ENCODE measurements around the gene SCEL.

SCEL gene

GRCh38 chr13:77521194-77521593, 14.3 kb upstream of the SCEL start:
- no peaks in the 10 kb centered on the region for H3K36me3 ChIP-seq (ENCODE audit: control insufficient read depth, insufficient read depth, low read length)
- no peaks in the 10 kb centered on the region for H3K4me1 ChIP-seq (ENCODE audit: control insufficient read depth, insufficient read depth, low read length)
- no peak overlapping the region for H3K4me3 ChIP-seq (ENCODE audit: insufficient read depth, low read depth, low read length)
- H3K27ac ChIP-seq (ENCODE audit: insufficient read depth, low read depth, low read length, poor library complexity, severe bottlenecking), result no peak overlapping the region
- WGBS, 2 experiments, result 79 to 90% methylated on average over 2 of the region's 2 CpGs
- no peaks in the 10 kb centered on the region for H3K9me3 ChIP-seq (ENCODE audit: control insufficient read depth, low read length)
- no peaks in the 10 kb centered on the region for H3K27me3 ChIP-seq (ENCODE audit: control insufficient read depth, insufficient read depth, low read length, poor library complexity, severe bottlenecking)

GRCh38 chr13:77521595-77522367, 13.7 kb upstream of the SCEL start:
- no peaks in the 10 kb centered on the region for H3K36me3 ChIP-seq (ENCODE audit: control insufficient read depth, insufficient read depth, low read length)
- H3K27ac ChIP-seq (ENCODE audit: insufficient read depth, low read depth, low read length, poor library complexity, severe bottlenecking), result no peak overlapping the region
- H3K4me1 ChIP-seq (ENCODE audit: control insufficient read depth, insufficient read depth, low read length), result no peaks in the 10 kb centered on the region
- H3K27me3 ChIP-seq (ENCODE audit: control insufficient read depth, insufficient read depth, low read length, poor library complexity, severe bottlenecking), result no peaks in the 10 kb centered on the region
- 57 to 65% methylated on average over 3 of the region's 3 CpGs for WGBS, 2 experiments
- H3K4me3 ChIP-seq (ENCODE audit: insufficient read depth, low read depth, low read length), result no peak overlapping the region
- no peaks in the 10 kb centered on the region for H3K9me3 ChIP-seq (ENCODE audit: control insufficient read depth, low read length)

GRCh38 chr13:77522444-77522843, 13.1 kb upstream of the SCEL start:
- H3K27me3 ChIP-seq (ENCODE audit: control insufficient read depth, insufficient read depth, low read length, poor library complexity, severe bottlenecking), result no peaks in the 10 kb centered on the region
- H3K9me3 ChIP-seq (ENCODE audit: control insufficient read depth, low read length), result no peaks in the 10 kb centered on the region
- WGBS, 2 experiments, result 90 to 93% methylated on average over 3 of the region's 3 CpGs
- H3K4me1 ChIP-seq (ENCODE audit: control insufficient read depth, insufficient read depth, low read length), result no peaks in the 10 kb centered on the region
- no peaks in the 10 kb centered on the region for H3K36me3 ChIP-seq (ENCODE audit: control insufficient read depth, insufficient read depth, low read length)
- no peak overlapping the region for H3K27ac ChIP-seq (ENCODE audit: insufficient read depth, low read depth, low read length, poor library complexity, severe bottlenecking)
- no peak overlapping the region for H3K4me3 ChIP-seq (ENCODE audit: insufficient read depth, low read depth, low read length)

- H3K36me3 ChIP-seq (ENCODE audit: control insufficient read depth, insufficient read depth, low read length), result no peaks in the 10 kb centered on the region
- H3K4me3 ChIP-seq (ENCODE audit: insufficient read depth, low read depth, low read length), result no peak overlapping the region
- no peaks in the 10 kb centered on the region for H3K27me3 ChIP-seq (ENCODE audit: control insufficient read depth, insufficient read depth, low read length, poor library complexity, severe bottlenecking)
- WGBS, 2 experiments, result 94 to 97% methylated on average over 4 of the region's 4 CpGs
- no peaks in the 10 kb centered on the region for H3K4me1 ChIP-seq (ENCODE audit: control insufficient read depth, insufficient read depth, low read length)
- H3K27ac ChIP-seq (ENCODE audit: insufficient read depth, low read depth, low read length, poor library complexity, severe bottlenecking), result no peak overlapping the region
- H3K9me3 ChIP-seq (ENCODE audit: control insufficient read depth, low read length), result no peaks in the 10 kb centered on the region
Measured at GRCh38 chr13:77523386-77523785, 12.1 kb upstream of the SCEL start.

GRCh38 chr13:77523834-77524728, 11.4 kb upstream of the SCEL start:
- Histone ChIP-seq H3K27me3 (ENCODE audit: control insufficient read depth, insufficient read depth, low read length, poor library complexity, severe bottlenecking) (no peaks in the 10 kb centered on the region), H3K27ac (ENCODE audit: insufficient read depth, low read depth, low read length, poor library complexity, severe bottlenecking) (no peak overlapping the region), H3K4me3 (ENCODE audit: insufficient read depth, low read depth, low read length) (no peak overlapping the region), H3K36me3 (ENCODE audit: control insufficient read depth, insufficient read depth, low read length) (no peaks in the 10 kb centered on the region), H3K4me1 (ENCODE audit: control insufficient read depth, insufficient read depth, low read length) (no peaks in the 10 kb centered on the region), H3K9me3 (ENCODE audit: control insufficient read depth, low read length) (no peaks in the 10 kb centered on the region)
- WGBS, 2 experiments, result 94 to 100% methylated on average over 3 of the region's 3 CpGs

- no peaks in the 10 kb centered on the region for H3K27me3 ChIP-seq (ENCODE audit: control insufficient read depth, insufficient read depth, low read length, poor library complexity, severe bottlenecking)
- no peaks in the 10 kb centered on the region for H3K36me3 ChIP-seq (ENCODE audit: control insufficient read depth, insufficient read depth, low read length)
- H3K4me3 ChIP-seq (ENCODE audit: insufficient read depth, low read depth, low read length), result no peak overlapping the region
- no peak overlapping the region for H3K27ac ChIP-seq (ENCODE audit: insufficient read depth, low read depth, low read length, poor library complexity, severe bottlenecking)
- H3K4me1 ChIP-seq (ENCODE audit: control insufficient read depth, insufficient read depth, low read length), result no peaks in the 10 kb centered on the region
- H3K9me3 ChIP-seq (ENCODE audit: control insufficient read depth, low read length), result no peaks in the 10 kb centered on the region
- 97 to 98% methylated on average over 2 to 3 of the region's 3 CpGs for WGBS, 2 experiments
Measured at GRCh38 chr13:77528414-77528813, 7.1 kb upstream of the SCEL start.

- Histone ChIP-seq H3K4me1 (ENCODE audit: control insufficient read depth, insufficient read depth, low read length) (no peaks in the 10 kb centered on the region), H3K4me3 (ENCODE audit: insufficient read depth, low read depth, low read length) (no peak overlapping the region), H3K27ac (ENCODE audit: insufficient read depth, low read depth, low read length, poor library complexity, severe bottlenecking) (no peak overlapping the region), H3K27me3 (ENCODE audit: control insufficient read depth, insufficient read depth, low read length, poor library complexity, severe bottlenecking) (no peaks in the 10 kb centered on the region), H3K9me3 (ENCODE audit: control insufficient read depth, low read length) (no peaks in the 10 kb centered on the region), H3K36me3 (ENCODE audit: control insufficient read depth, insufficient read depth, low read length) (no peaks in the 10 kb centered on the region)
- 82 to 83% methylated on average over 4 of the region's 4 CpGs for WGBS, 2 experiments
Measured at GRCh38 chr13:77528834-77529500, 6.5 kb upstream of the SCEL start.

- Histone ChIP-seq H3K4me1 (ENCODE audit: control insufficient read depth, insufficient read depth, low read length) (no peaks in the 10 kb centered on the region), H3K27ac (ENCODE audit: insufficient read depth, low read depth, low read length, poor library complexity, severe bottlenecking) (no peak overlapping the region), H3K9me3 (ENCODE audit: control insufficient read depth, low read length) (no peaks in the 10 kb centered on the region), H3K27me3 (ENCODE audit: control insufficient read depth, insufficient read depth, low read length, poor library complexity, severe bottlenecking) (no peaks in the 10 kb centered on the region), H3K4me3 (ENCODE audit: insufficient read depth, low read depth, low read length) (no peak overlapping the region), H3K36me3 (ENCODE audit: control insufficient read depth, insufficient read depth, low read length) (no peaks in the 10 kb centered on the region)
- 91 to 96% methylated on average over 4 of the region's 4 CpGs for WGBS, 2 experiments
Measured at GRCh38 chr13:77529501-77529840, 6.0 kb upstream of the SCEL start.

- Histone ChIP-seq H3K4me1 (ENCODE audit: control insufficient read depth, insufficient read depth, low read length) (no peaks in the 10 kb centered on the region), H3K27me3 (ENCODE audit: control insufficient read depth, insufficient read depth, low read length, poor library complexity, severe bottlenecking) (no peaks in the 10 kb centered on the region), H3K9me3 (ENCODE audit: control insufficient read depth, low read length) (no peaks in the 10 kb centered on the region), H3K27ac (ENCODE audit: insufficient read depth, low read depth, low read length, poor library complexity, severe bottlenecking) (no peak overlapping the region), H3K36me3 (ENCODE audit: control insufficient read depth, insufficient read depth, low read length) (no peaks in the 10 kb centered on the region), H3K4me3 (ENCODE audit: insufficient read depth, low read depth, low read length) (no peak overlapping the region)
Measured at GRCh38 chr13:77530875-77531274, 4.6 kb upstream of the SCEL start.

- no peaks in the 10 kb centered on the region for H3K27me3 ChIP-seq (ENCODE audit: control insufficient read depth, insufficient read depth, low read length, poor library complexity, severe bottlenecking)
- no peaks in the 10 kb centered on the region for H3K9me3 ChIP-seq (ENCODE audit: control insufficient read depth, low read length)
- no peak overlapping the region for H3K27ac ChIP-seq (ENCODE audit: insufficient read depth, low read depth, low read length, poor library complexity, severe bottlenecking)
- no peaks in the 10 kb centered on the region for H3K4me1 ChIP-seq (ENCODE audit: control insufficient read depth, insufficient read depth, low read length)
- no peaks in the 10 kb centered on the region for H3K36me3 ChIP-seq (ENCODE audit: control insufficient read depth, insufficient read depth, low read length)
- WGBS, 2 experiments, result 91 to 96% methylated on average over 2 of the region's 2 CpGs
- no peak overlapping the region for H3K4me3 ChIP-seq (ENCODE audit: insufficient read depth, low read depth, low read length)
Measured at GRCh38 chr13:77532983-77533382, 2.5 kb upstream of the SCEL start.

Data from ectodermal cell (in vitro differentiated cells).